ENCODE data around the gene RAB23.

- no peak for TF ChIP-seq BHLHE40 (IDR thresholded peaks at IDR 0.05; ENCODE audit: low read length)
- TF ChIP-seq JUN (IDR thresholded peaks at IDR 0.05; ENCODE audit: borderline replicate concordance, low read depth, low read length), result no peak
- no peak for TF ChIP-seq JUN (CRISPR knock-in tag; IDR thresholded peaks at IDR 0.05; ENCODE audit: borderline replicate concordance)
- no peak for TF ChIP-seq ZBTB7A (IDR thresholded peaks at IDR 0.05; ENCODE audit: borderline replicate concordance, control insufficient read depth, low read depth, low read length)
- no peak for TF ChIP-seq BACH1 (tag; IDR thresholded peaks at IDR 0.05)
- no peak for TF ChIP-seq ZNF707 (CRISPR knock-in tag; conservative IDR thresholded peaks at IDR 0.05)
- TF ChIP-seq, protein P1, sequence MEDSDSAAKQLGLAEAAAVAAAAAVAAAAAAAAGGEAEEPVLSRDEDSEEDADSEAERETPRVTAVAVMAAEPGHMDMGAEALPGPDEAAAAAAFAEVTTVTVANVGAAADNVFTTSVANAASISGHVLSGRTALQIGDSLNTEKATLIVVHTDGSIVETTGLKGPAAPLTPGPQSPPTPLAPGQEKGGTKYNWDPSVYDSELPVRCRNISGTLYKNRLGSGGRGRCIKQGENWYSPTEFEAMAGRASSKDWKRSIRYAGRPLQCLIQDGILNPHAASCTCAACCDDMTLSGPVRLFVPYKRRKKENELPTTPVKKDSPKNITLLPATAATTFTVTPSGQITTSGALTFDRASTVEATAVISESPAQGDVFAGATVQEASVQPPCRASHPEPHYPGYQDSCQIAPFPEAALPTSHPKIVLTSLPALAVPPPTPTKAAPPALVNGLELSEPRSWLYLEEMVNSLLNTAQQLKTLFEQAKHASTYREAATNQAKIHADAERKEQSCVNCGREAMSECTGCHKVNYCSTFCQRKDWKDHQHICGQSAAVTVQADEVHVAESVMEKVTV (CRISPR knock-in tag; IDR thresholded peaks at IDR 0.05), result no peak
- no peak for TF ChIP-seq MAFF (IDR thresholded peaks at IDR 0.05; ENCODE audit: low read length)
- no peak for TF ChIP-seq ZC3H11A (IDR thresholded peaks at IDR 0.05; ENCODE audit: low read depth, low read length)
- no peak for TF ChIP-seq CTCF (IDR thresholded peaks at IDR 0.05 in 2 of 3, conservative IDR thresholded peaks at IDR 0.05 in 1 of 3; ENCODE audit: insufficient read depth in 2 of 3, low read depth in 1 of 3, low read length in 3 of 3)
- no peak for TF ChIP-seq L3MBTL2 (IDR thresholded peaks at IDR 0.05)
- TF ChIP-seq DPF2 (IDR thresholded peaks at IDR 0.05), result no peak
- no peak for TF ChIP-seq SLC30A9 (CRISPR knock-in tag; IDR thresholded peaks at IDR 0.05)
- TF ChIP-seq ZNF184 (CRISPR knock-in tag; IDR thresholded peaks at IDR 0.05), result no peak
- no peak for TF ChIP-seq POLR2AphosphoS5 (IDR thresholded peaks at IDR 0.05; ENCODE audit: control insufficient read depth, insufficient read depth, low read depth, low read length)
Measured at GRCh38 chr6:57263739-57264138, 41.6 kb upstream of the RAB23 start.

Measured in K562 (cell line).